ENCODE data around the gene PMEPA1.

PMEPA1 gene

GRCh38 chr20:57677584-57677982 is 32.2 kb downstream of the PMEPA1 start:
- no peak for TF ChIP-seq CTCF (IDR thresholded peaks at IDR 0.05; ENCODE audit: borderline replicate concordance, control extremely low read depth, extremely low read depth, insufficient read depth, missing control alignments)
- DNase-seq (ENCODE audit: low spot score): no peak
- in situ Hi-C loops (cut with MboI; ENCODE audit: low sequenced_read_pairs, unreplicated experiment): no loop called here

DNA sequence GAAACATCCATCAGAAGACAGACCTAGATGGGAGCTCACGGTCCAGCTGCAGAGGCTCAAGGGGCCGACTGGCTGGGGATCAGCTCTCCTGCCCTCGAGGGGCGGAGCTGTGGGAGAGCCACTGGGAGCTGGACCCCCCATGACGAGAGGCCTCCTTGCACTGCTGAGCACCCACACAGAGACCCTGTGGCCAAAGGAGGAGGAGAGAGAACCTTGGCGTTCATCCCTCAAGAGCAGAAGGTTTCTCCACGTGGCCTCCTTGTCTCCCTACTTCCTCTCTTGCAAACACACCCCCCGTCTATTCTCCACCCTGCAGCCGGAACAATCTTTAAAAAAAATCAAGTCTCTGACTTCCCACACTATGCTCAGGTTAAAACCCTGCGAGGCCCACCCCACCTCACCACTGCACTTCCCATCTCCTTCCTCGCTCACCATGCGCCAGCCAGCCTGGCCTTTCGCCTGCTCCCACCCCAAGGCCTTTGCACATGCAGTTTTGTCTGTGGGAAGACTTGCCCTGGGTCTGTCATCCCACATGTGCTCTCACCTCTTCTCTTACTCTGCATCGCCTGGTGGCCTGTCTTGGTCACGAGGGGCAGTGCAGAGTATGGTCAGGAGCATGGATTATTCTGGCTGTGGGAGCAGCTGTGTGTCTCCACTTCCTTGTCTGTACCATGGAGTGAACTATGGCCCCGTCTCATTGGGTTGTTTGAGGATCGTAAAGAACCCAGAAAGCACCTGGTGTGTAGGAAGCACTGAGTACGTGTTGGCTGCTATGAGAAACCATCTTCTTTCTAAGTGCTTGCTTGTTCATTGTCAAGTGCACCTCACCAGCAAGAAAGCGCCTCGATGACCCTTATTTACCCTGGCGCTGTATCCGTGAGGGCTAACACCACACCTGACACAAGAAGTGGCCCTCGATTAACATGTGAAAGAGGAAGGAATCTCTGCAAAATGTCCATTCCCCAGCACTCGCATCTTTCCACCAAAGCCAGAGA is 32.9 kb downstream of the PMEPA1 start:
- in situ Hi-C loops (cut with MboI; ENCODE audit: low sequenced_read_pairs, unreplicated experiment): no loop called here
- no peak for TF ChIP-seq CTCF (IDR thresholded peaks at IDR 0.05; ENCODE audit: borderline replicate concordance, control extremely low read depth, extremely low read depth, insufficient read depth, missing control alignments)

DNA sequence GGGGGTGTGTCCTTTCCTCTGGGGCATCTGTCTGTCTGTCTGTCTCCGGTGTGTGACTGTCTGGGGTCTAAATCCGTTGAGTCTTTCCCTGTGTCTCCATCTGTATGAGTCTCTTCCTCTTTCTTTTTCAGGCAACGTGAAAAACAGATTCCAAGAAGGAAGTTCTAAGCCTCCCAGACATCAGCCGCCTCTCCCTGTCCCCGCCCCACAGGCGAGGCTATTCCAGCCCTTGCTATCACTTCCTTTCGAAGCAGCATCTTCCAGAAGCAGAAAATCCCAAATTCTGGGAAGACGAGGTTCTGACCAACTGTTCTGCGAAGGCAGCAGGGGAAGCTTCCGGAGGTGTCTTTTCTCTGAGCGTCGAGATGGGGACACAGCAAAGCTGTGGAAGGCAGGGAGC is 34.0 kb downstream of the PMEPA1 start:
- no peak for TF ChIP-seq CTCF (IDR thresholded peaks at IDR 0.05; ENCODE audit: borderline replicate concordance, control extremely low read depth, extremely low read depth, insufficient read depth, missing control alignments)
- in situ Hi-C loops (cut with MboI; ENCODE audit: low sequenced_read_pairs, unreplicated experiment): no loop called here
- no peak for DNase-seq (ENCODE audit: low spot score)

More for the DNA sequence above, 32.9 kb downstream of the PMEPA1 start:
- no peak for DNase-seq (ENCODE audit: low spot score)

DNA sequence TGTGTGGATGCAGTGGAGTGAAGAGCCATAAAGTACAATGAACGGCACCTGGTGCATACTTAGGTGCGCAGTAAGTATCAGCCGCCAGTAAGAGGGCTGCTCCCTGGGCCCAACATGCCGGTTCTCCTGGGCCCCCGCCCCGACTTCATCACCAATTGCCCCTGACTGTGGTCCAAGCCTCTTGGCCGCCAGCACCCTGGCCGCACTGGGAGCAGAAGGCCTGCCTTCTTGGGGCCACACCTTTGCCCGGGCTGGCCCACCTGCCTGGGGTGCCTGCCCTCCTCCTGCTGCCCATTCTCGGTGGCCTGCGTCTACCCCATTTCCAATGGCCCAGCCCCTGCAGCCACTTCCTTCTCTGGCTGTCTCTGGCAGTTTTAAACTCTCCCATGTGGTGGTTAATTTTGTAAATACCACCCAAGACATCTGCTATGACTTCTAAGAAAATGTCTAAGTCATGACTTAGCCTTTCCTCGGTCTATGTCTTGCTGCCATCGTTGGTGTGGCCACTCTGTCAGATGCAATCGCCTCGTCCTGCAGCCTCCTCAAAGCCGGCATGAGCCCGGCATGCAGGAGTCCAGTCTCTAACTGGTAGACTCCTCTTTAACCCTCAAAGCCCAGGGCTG is 36.8 kb downstream of the PMEPA1 start:
- TF ChIP-seq CTCF (IDR thresholded peaks at IDR 0.05; ENCODE audit: borderline replicate concordance, control extremely low read depth, extremely low read depth, insufficient read depth, missing control alignments): no peak
- no peak for DNase-seq (ENCODE audit: low spot score)
- in situ Hi-C loops (cut with MboI; ENCODE audit: low sequenced_read_pairs, unreplicated experiment): loop anchor here (25.0 kb wide), 1 partner anchor 414 kb away; no protein-coding TSS in a partner anchor

DNA sequence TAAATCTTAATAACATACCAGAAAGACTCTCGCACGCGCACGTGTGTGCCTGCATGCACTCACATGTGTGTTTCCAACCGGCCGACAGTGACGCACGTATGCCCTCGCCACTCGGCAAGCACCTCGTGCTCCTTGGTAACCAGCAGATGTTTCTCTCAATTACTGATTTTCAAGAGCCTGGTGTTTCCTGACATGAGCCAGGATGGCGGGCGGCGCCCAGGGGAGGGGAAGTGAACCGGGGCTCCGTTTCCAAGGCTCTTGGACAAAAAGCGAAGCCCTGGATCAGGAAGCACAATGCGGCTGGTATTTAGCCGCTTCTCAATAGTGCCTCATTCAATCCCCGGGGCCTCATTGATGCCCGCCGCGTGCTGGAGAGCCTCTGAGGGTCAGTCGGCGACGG is 37.7 kb downstream of the PMEPA1 start:
- no peak for TF ChIP-seq CTCF (IDR thresholded peaks at IDR 0.05; ENCODE audit: borderline replicate concordance, control extremely low read depth, extremely low read depth, insufficient read depth, missing control alignments)
- in situ Hi-C loops (cut with MboI; ENCODE audit: low sequenced_read_pairs, unreplicated experiment): loop anchor here (25.0 kb wide), 1 partner anchor 415 kb away; no protein-coding TSS in a partner anchor
- no peak for DNase-seq (ENCODE audit: low spot score)

DNA sequence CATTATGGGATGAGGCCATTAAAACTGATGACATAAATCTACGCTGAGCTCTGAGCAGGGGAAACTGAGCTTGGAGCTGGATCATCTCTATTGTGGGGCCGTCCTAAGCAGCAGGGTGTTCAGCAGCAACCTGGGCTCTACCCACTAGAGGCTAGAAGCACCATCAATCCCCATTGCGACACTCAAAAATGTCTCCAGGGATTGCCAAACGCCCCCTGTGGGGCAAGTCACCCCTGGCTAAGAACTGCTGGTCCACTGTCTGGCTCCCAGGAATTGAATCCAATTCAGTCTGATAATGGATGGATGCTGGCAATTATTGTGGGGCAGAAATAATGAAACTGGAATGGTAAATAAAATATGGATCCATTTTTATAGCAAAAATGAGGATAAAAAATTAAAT is 38.2 kb downstream of the PMEPA1 start:
- no peak for DNase-seq (ENCODE audit: low spot score)

More for the DNA sequence above, 38.2 kb downstream of the PMEPA1 start:
- no peak for TF ChIP-seq CTCF (IDR thresholded peaks at IDR 0.05; ENCODE audit: borderline replicate concordance, control extremely low read depth, extremely low read depth, insufficient read depth, missing control alignments)
- in situ Hi-C loops (cut with MboI; ENCODE audit: low sequenced_read_pairs, unreplicated experiment): loop anchor here (25.0 kb wide), 1 partner anchor 416 kb away; no protein-coding TSS in a partner anchor

Measured in GM13976 (cell line).